T-helper 1 cell treated with Interleukin-12 subunit alpha and Interleukin-12 subunit beta and Interleukin-4 antibody, amounts not matched to agents 30 μg/mL and 1 μg/mL, for 36 hours (primary cell): ENCODE results near the gene ZCCHC9.

Experiments
- H3K27ac Mint-ChIP-seq: one replicate; pipeline ENCODE4 v1.8.0; 2021; ENCODE audit warnings: mild to moderate bottlenecking, mixed read lengths
- H3K27me3 Mint-ChIP-seq: one replicate; pipeline ENCODE4 v1.8.0; 2021; ENCODE audit warnings: low read depth, mixed read lengths
- H3K36me3 Mint-ChIP-seq: one replicate; pipeline ENCODE4 v1.8.0; 2021; ENCODE audit warnings: low read depth, mixed read lengths
- H3K4me1 Mint-ChIP-seq: one replicate; pipeline ENCODE4 v1.8.0; 2021; ENCODE audit warnings: low read depth, mixed read lengths
- H3K4me3 Mint-ChIP-seq: one replicate; pipeline ENCODE4 v1.8.0; 2021; ENCODE audit warnings: mild to moderate bottlenecking, moderate library complexity, mixed read lengths
- H3K9me3 Mint-ChIP-seq: one replicate; pipeline ENCODE4 v1.8.0; 2021; ENCODE audit warnings: mixed read lengths

Gene ZCCHC9

DNA sequence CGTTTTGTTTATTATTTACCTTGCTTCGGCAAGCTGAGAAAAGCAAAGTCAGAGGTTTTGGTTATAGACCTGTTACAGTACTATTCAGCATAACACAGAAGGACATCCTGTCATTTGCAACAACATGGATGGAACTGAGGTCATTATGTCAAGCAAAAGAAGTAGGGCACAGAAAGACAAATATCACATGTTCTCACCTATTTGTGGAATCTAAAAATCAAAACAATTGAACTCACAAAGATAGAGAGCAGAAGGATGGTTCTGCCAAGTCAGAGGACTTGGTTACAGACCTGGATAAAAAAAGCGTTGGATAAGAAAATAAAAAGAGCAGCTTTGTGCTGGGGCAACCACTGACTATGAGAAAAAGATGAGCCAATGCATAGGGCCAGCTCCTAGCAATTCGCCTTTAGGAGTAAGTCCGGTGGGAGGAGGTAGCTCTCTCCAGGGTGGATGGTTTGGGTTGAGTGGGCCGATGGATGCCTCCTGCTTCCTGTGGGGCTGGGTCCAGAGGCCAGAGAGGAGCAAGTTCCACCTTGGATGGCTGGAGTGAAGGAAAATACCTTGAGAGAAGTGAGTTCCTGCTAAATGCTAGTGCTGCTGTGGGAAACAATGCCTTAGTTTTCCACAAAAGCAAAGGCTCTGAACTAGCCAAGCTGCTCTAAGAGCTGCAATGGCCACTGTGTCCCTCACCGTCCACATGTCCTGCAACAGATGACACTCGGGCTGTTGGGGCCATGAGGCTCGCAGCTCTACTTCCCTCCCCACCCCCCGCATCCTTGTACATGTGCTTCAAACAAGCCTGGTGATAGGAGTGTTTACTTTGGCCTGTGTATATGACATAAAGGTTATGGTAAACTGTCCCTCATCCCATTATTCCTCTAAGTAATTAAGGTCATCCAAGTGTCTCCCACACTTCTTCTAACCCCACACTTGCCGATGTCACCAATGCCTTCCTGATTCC, 54.2 kb downstream of the ZCCHC9 start:
- Mint-ChIP-seq H3K9me3 (no peaks in the 10 kb centered on the region), H3K27me3 (peaks cover 3% of the 10 kb centered on the region), H3K4me3 (no peak overlapping the region), H3K4me1 (no peaks in the 10 kb centered on the region), H3K36me3 (no peaks in the 10 kb centered on the region), H3K27ac (no peak overlapping the region)

DNA sequence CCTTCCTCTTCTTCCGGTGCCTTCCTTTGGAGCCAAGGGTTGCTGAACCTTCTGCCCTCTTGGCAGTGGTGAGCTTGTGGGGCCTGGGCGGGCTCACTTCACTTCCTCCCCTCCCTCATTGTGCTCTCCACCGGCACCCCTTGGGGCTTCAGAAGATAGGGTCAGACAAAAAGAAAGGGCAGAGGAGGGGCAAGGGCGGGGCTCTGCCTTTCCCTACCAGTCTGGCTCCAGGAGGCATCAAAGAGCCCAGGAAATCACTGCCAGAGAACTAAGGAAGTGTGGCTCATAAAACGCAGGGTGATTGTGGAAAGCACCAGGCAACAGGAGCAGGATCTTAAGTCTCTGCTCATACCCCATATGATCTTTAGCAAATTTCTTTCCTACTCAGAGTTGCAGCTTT, 57.7 kb downstream of the ZCCHC9 start:
- Mint-ChIP-seq H3K36me3 (no peaks in the 10 kb centered on the region), H3K27ac (no peak overlapping the region), H3K4me3 (no peak overlapping the region)

DNA sequence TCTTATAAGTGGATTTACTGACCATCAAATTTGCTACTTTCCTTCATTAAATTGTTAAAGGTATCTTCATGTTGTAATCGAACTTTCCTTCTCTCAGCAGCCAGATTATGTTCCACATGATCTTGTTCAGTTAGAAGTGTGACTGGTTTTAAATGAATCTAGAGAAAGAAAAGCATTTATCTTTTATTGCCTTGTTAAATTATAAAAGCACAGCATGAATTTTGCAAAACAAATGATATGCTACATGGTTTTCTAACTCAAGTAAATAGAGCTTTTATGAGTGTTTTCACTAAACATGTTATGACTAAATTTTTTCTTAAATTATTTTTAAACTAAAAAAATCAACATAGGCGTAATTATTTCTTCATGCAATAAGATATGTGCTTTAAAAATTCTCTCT, 58.5 kb downstream of the ZCCHC9 start:
- no peak overlapping the region for H3K27ac Mint-ChIP-seq
- no peaks in the 10 kb centered on the region for H3K36me3 Mint-ChIP-seq
- H3K27me3 Mint-ChIP-seq = no peaks in the 10 kb centered on the region
- H3K4me1 Mint-ChIP-seq = no peaks in the 10 kb centered on the region
- H3K9me3 Mint-ChIP-seq = no peaks in the 10 kb centered on the region
- H3K4me3 Mint-ChIP-seq = no peak overlapping the region

More for the DNA sequence above, 57.7 kb downstream of the ZCCHC9 start:
- Mint-ChIP-seq H3K4me1 (no peaks in the 10 kb centered on the region), H3K9me3 (no peaks in the 10 kb centered on the region), H3K27me3 (no peaks in the 10 kb centered on the region)

DNA sequence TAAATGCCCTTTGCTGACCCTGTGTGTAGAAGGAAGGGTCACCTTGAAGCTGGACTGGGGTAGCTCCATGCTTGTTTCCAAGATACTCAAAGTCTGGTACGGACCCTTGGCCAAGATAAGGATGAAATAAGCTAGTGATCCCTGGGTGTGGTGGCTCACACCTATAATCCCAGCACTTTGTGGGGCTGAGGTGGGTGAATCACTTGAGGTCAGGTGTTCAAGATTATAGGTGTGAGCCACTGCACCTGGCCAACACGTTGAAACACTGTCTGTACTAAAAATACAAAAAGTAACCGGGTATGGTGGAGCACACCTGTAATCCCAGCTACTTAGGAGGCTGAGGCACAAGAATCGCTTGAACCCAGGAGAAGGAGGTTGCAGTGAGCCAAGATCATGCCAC, 59.3 kb downstream of the ZCCHC9 start:
- Mint-ChIP-seq H3K4me1 (no peaks in the 10 kb centered on the region), H3K27me3 (peaks cover 4% of the 10 kb centered on the region), H3K4me3 (no peak overlapping the region)

DNA sequence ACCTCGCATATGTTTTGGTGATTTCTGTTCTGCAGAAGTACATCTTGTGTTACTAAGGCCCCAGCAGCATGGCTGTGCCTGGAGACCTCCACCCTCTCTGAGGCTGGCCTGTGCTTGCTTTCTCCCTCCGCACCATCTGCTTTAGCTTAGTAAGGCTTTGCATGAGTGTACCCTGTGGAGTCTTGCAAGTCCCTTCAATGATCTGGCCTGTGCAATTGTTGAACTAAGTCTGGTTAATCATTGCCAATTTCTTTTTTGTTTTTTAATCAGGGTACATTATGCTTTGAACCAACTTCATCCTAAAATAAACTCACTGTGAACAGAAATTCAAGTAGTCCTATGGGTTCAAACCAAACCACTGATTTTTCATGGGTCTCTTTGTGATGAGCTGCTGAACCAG, 60.2 kb downstream of the ZCCHC9 start:
- no peak overlapping the region for H3K27ac Mint-ChIP-seq
- H3K4me1 Mint-ChIP-seq = no peaks in the 10 kb centered on the region
- H3K36me3 Mint-ChIP-seq = no peaks in the 10 kb centered on the region
- no peaks in the 10 kb centered on the region for H3K9me3 Mint-ChIP-seq
- H3K4me3 Mint-ChIP-seq = no peak overlapping the region
- H3K27me3 Mint-ChIP-seq = peaks cover 4% of the 10 kb centered on the region

More for the DNA sequence above, 59.3 kb downstream of the ZCCHC9 start:
- H3K9me3 Mint-ChIP-seq = no peaks in the 10 kb centered on the region
- no peak overlapping the region for H3K27ac Mint-ChIP-seq
- H3K36me3 Mint-ChIP-seq = no peaks in the 10 kb centered on the region
